Memory B cell (primary cell): Measurements from ENCODE around the gene TRIM8.
"Not testable (repeated sequence)": the region's sequence is repeated elsewhere in the genome, so short reads cannot be mapped to it uniquely, and the experiment has no call there.

Experiments used
- ATAC-seq: fragments of 150-1000 bp; cut with Tn5 transposase; 2 replicates; pipeline ENCODE4 v1.10.0; 2021; ENCODE audit warnings: low read depth, mild to moderate bottlenecking, moderate library complexity
- DNase-seq, 2 donors: peaks; one replicate each; pipeline ENCODE4 v3.0.0; 2022; ENCODE audit warnings: low spot score in 2 of 2
- H3K27ac Mint-ChIP-seq: one replicate; pipeline ENCODE4 v1.8.0; 2022; ENCODE audit warnings: mild to moderate bottlenecking, moderate library complexity, mixed read lengths
- H3K27me3 Mint-ChIP-seq: one replicate; pipeline ENCODE4 v1.8.0; 2022; ENCODE audit warnings: mixed read lengths
- H3K36me3 Mint-ChIP-seq: one replicate; pipeline ENCODE4 v1.8.0; 2022; ENCODE audit warnings: mild to moderate bottlenecking, mixed read lengths
- H3K4me1 Mint-ChIP-seq: one replicate; pipeline ENCODE4 v1.8.0; 2022; ENCODE audit warnings: mixed read lengths
- H3K4me3 Mint-ChIP-seq: one replicate; pipeline ENCODE4 v1.8.0; 2022; ENCODE audit warnings: mild to moderate bottlenecking, moderate library complexity, mixed read lengths
- H3K9me3 Mint-ChIP-seq: one replicate; pipeline ENCODE4 v1.8.0; 2022; ENCODE audit warnings: mixed read lengths

The TRIM8 gene

DNA sequence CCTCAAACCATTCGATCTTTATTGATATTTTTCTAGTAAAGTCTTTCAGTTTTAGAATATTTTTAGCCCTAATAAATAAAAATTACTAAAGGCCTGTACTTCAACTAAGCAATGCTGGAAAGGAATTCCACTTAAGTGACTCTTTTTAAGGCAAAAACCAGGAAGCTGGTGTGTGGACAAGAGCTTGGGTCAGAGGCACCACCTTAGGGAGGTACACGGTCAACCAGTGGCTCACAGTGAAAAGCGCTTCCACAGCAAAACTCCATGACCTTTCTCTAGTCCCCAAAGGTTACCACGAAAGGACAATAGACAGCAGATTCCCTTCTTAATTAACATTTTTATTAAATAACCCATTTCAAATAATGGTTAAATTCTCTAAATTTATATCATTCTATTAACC, 38.7 kb downstream of the TRIM8 start:
- Mint-ChIP-seq H3K4me3 (no peak overlapping the region), H3K4me1 (peaks cover 4% of the 10 kb centered on the region), H3K27me3 (no peaks in the 10 kb centered on the region), H3K36me3 (peaks cover 8% of the 10 kb centered on the region), H3K27ac (no peak overlapping the region), H3K9me3 (no peaks in the 10 kb centered on the region)
- no peak for ATAC-seq
- DNase-seq, result no peak

DNA sequence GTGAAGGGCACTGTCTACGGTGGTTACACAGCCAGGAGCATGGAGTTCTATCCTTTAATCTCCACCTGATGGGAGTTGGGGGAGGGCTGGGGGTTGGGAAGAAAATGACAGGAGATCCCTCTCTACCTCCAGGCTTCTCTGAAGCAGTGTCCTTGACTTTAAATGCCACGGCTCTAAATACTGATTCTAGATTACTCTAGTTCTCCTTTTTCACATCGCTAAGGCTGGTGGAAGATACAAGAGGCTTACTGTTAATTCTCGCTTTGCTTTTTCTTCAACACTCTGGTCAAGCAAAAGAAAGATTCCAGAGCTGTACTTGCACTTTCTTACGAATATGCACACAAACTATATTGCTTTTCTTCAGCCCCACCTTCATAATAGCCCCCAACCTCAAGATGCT, 39.5 kb downstream of the TRIM8 start:
- Mint-ChIP-seq H3K4me1 (peaks cover under 1% of the 10 kb centered on the region), H3K9me3 (no peaks in the 10 kb centered on the region), H3K36me3 (peaks cover 8% of the 10 kb centered on the region), H3K4me3 (no peak overlapping the region), H3K27ac (no peak overlapping the region), H3K27me3 (no peaks in the 10 kb centered on the region)
- no peak for DNase-seq
- ATAC-seq, result no peak

DNA sequence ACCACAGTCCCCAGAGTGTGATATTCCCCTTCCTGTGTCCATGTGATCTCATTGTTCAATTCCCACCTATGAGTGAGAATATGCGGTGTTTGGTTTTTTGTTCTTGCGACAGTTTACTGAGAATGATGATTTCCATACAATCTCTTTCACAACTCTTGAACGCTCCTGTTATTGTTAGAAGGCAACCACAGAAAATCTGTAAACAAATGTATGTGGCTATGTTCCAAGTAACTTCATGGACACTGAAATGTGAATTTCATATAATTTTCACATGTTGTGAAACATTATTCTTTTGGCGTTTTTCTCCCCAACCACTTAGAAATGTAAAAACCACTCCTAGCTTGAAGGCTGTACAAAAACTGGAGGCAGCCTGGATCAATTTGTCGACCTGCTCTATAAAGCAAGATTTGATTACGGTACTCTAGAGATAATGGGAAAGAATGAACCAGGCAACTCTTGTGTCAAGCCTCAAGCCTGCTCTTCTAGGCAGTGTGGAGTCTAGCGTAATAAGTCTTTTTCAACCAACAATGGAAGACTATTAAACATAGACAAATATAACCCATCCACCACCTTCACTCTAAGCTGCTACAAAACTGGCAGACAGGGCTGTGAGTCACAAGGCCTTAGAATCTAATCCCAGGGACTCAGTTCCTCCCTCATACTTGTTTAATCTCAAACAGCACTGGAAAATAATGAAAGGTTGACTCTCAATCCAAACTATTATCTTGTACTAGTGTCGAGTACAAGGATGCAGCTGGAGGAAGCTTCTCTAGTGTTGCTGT, 47.2 kb downstream of the TRIM8 start:
- no peak for DNase-seq
- Mint-ChIP-seq H3K9me3 (no peaks in the 10 kb centered on the region), H3K27ac (no peak overlapping the region), H3K36me3 (peaks cover 2% of the 10 kb centered on the region), H3K4me3 (no peak overlapping the region), H3K27me3 (no peaks in the 10 kb centered on the region), H3K4me1 (no peaks in the 10 kb centered on the region)
- ATAC-seq, result no peak

- H3K9me3 Mint-ChIP-seq, ATAC-seq, H3K27me3 Mint-ChIP-seq, H3K4me3 Mint-ChIP-seq, H3K27ac Mint-ChIP-seq, H3K4me1 Mint-ChIP-seq, DNase-seq: not testable (repeated sequence)
- H3K36me3 Mint-ChIP-seq, result peaks cover 18% of the 10 kb centered on the region
Measured at GRCh38 chr10:102695401-102695800, 51.1 kb downstream of the TRIM8 start.

DNA sequence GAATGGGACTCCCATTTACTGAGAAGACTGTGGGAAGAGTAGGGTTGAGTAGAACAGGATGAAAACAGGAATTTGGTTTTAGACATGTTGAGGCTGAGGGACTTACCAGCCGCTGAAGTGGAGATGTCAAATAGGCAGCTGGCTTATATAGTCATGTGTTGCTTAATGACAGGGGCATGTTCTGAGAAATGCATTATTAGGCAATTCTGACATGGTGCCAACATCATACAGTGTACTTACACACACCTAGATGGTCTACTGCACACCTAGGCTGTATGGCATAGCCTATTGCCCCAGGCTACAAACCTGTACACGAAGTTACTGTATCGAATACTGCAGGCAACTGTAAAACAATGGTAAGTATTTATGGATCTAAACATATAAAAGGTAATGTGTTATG, 52.5 kb downstream of the TRIM8 start:
- ATAC-seq (no peak), DNase-seq (no peak)
- Mint-ChIP-seq H3K9me3 (no peaks in the 10 kb centered on the region), H3K27me3 (no peaks in the 10 kb centered on the region), H3K27ac (no peak overlapping the region), H3K4me1 (no peaks in the 10 kb centered on the region), H3K36me3 (peaks cover 18% of the 10 kb centered on the region), H3K4me3 (no peak overlapping the region)

DNA sequence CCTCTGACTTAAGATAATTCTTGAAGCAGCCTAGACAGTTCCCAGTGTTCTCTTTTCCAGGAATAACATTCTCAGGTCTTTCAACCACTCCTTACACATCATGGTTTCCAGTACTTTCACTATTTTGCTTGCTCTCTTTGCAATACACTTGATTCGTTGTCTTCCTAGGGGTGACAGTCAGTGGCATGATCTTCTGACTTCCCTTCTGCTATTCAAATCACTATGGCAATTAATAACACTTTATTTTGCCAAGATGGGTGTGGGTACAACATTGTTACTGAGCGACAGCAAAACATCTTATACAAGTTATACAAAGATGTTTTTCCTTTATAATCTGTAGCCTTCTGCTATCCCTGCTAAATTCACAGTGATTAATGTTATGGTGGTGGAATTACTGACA, 54.6 kb downstream of the TRIM8 start:
- ATAC-seq (no peak), DNase-seq (no peak)
- no peaks in the 10 kb centered on the region for H3K4me1 Mint-ChIP-seq
- no peak overlapping the region for H3K27ac Mint-ChIP-seq
- no peak overlapping the region for H3K4me3 Mint-ChIP-seq
- H3K27me3 Mint-ChIP-seq, result no peaks in the 10 kb centered on the region
- no peaks in the 10 kb centered on the region for H3K9me3 Mint-ChIP-seq
- H3K36me3 Mint-ChIP-seq, result peaks cover 18% of the 10 kb centered on the region

GRCh38 chr10:102701272-102701671, 57.0 kb downstream of the TRIM8 start:
- ATAC-seq (no peak), DNase-seq (no peak)
- Mint-ChIP-seq H3K36me3 (peaks cover 20% of the 10 kb centered on the region), H3K27ac (no peak overlapping the region), H3K4me3 (no peak overlapping the region), H3K27me3 (no peaks in the 10 kb centered on the region), H3K4me1 (peaks cover 6% of the 10 kb centered on the region), H3K9me3 (no peaks in the 10 kb centered on the region)

DNA sequence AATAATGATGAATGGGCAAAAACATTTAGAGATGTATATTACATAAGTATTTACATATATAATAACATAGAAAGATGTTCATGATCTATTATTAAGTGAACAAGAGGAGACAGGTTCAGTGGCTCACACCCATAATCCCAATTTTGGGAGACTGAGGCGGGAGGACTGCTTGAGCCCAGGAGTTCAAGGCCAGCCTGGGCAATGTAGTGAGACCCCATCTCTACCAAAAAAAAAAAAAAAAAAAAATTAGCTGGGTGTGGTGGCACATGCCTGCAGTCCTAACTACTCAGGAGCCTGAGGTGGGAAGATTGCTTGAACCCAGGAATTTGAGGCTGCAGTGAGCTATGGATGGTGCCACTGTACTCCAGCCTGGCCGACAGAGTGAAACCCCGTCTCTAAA, 57.5 kb downstream of the TRIM8 start:
- DNase-seq, result no peak
- Mint-ChIP-seq H3K36me3 (peaks cover 18% of the 10 kb centered on the region), H3K4me3 (no peak overlapping the region), H3K9me3 (no peaks in the 10 kb centered on the region), H3K4me1 (peaks cover 6% of the 10 kb centered on the region), H3K27me3 (no peaks in the 10 kb centered on the region), H3K27ac (no peak overlapping the region)
- no peak for ATAC-seq

DNA sequence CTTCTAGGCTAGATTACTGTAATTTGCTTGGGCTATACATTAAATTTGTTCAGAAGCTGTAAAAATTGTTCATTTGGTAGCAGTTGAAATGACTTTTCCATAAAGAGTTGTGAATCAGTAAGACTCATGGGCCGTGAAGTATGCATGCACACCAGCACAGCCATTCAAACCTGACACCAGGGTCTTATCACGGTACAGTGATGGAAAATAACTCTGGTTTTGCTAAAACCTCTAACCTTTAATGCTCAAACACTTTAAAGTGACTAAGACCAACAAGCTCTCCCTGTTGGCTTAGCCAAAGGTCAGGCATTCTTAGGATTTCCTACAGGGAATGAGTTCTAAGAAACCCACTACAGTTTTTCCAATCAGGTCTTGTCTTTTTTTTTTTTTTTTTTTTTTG, 58.5 kb downstream of the TRIM8 start:
- Mint-ChIP-seq H3K4me1 (peaks cover 6% of the 10 kb centered on the region), H3K27me3 (no peaks in the 10 kb centered on the region), H3K36me3 (peaks cover 13% of the 10 kb centered on the region), H3K27ac (no peak overlapping the region), H3K9me3 (no peaks in the 10 kb centered on the region), H3K4me3 (no peak overlapping the region)
- DNase-seq, result no peak
- no peak for ATAC-seq

DNA sequence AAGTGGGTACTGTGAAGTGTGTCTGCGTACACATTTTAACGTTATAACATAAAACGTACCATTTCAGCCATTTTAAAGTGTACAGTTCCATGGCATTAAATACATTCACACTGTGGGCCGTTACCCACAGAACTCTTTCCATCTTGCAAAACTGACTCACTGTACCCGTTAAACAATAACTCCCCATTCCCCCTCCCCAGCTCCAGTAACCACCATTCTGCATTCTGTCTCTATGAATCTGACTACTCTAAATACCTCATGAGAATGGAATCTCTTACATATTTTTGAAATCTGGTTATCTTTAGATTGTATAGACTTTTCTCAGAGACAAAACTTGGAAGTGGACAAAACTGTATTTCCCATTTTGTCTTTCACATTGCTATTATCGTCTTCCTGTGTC, 60.6 kb downstream of the TRIM8 start:
- H3K36me3 Mint-ChIP-seq, result peaks cover 4% of the 10 kb centered on the region
- no peaks in the 10 kb centered on the region for H3K9me3 Mint-ChIP-seq
- ATAC-seq (no peak), DNase-seq (no peak)
- no peak overlapping the region for H3K27ac Mint-ChIP-seq
- H3K27me3 Mint-ChIP-seq, result no peaks in the 10 kb centered on the region
- H3K4me3 Mint-ChIP-seq, result no peak overlapping the region
- peaks cover 6% of the 10 kb centered on the region for H3K4me1 Mint-ChIP-seq

GRCh38 chr10:102705531-102705930, 61.3 kb downstream of the TRIM8 start:
- Mint-ChIP-seq H3K36me3 (peaks cover 4% of the 10 kb centered on the region), H3K27ac (no peak overlapping the region), H3K27me3 (no peaks in the 10 kb centered on the region), H3K9me3 (no peaks in the 10 kb centered on the region), H3K4me1 (peaks cover 10% of the 10 kb centered on the region), H3K4me3 (no peak overlapping the region)
- no peak for DNase-seq
- no peak for ATAC-seq
